GM18498 (cell line): ENCODE results near the gene ELANE.

Experiments
- ATAC-seq: cut with Tn5 transposase; IDR thresholded peaks from one replicate; pipeline ENCODE4 v1.9.1; 2021; ENCODE audit warnings: mild to moderate bottlenecking, moderate library complexity; ENCODE audit not compliant: unreplicated experiment

The ELANE gene

GRCh38 chr19:852136-853013, at the start of gene ELANE:
TSS of gene ELANE (plus strand) at chr19:852303. CDS start at chr19:852329, 26 bp downstream.
- no peak for ATAC-seq

- ATAC-seq, result no peak
These were observed 49.5 kb upstream of the ELANE start for GRCh38 chr19:802498-803098.

GRCh38 chr19:803099-803561, 49.0 kb upstream of the ELANE start:
- no peak for ATAC-seq

- no peak for ATAC-seq
These were observed 48.3 kb upstream of the ELANE start for GRCh38 chr19:803686-804418.

GRCh38 chr19:804419-805165, 47.5 kb upstream of the ELANE start:
- ATAC-seq, result no peak

- ATAC-seq, result no peak
These were observed 46.9 kb upstream of the ELANE start for GRCh38 chr19:805166-805551.

- no peak for ATAC-seq
These were observed 46.2 kb upstream of the ELANE start for GRCh38 chr19:805600-806550.

GRCh38 chr19:806815-807421, 45.2 kb upstream of the ELANE start:
- no peak for ATAC-seq

GRCh38 chr19:807627-808422, 44.3 kb upstream of the ELANE start:
- ATAC-seq, result no peak

GRCh38 chr19:808423-808775, 43.7 kb upstream of the ELANE start:
- no peak for ATAC-seq

- no peak for ATAC-seq
These were observed 41.8 kb upstream of the ELANE start for GRCh38 chr19:810077-810855.

GRCh38 chr19:810883-811489, 41.1 kb upstream of the ELANE start:
- ATAC-seq, result no peak

- no peak for ATAC-seq
These were observed 40.5 kb upstream of the ELANE start for GRCh38 chr19:811506-812048.

- no peak for ATAC-seq
These were observed 39.9 kb upstream of the ELANE start for GRCh38 chr19:812049-812746.

GRCh38 chr19:812747-813218, 39.3 kb upstream of the ELANE start:
- no peak for ATAC-seq
